Kidney (tissue), 14 donors: ENCODE results near the gene MDM2. TPM values are rescaled to one million over a fixed set of nuclear protein-coding genes. Genes with fewer than 3 reads are reported as not detected.

Experiments
- DNase-seq, 5 donors: peaks; one replicate each; pipeline ENCODE4 v3.0.0-alpha.2; 2013 to 2020
- FAIRE-seq: peaks from 2 replicates; lab custom pipeline; 2012; peaks lifted over from hg19 to GRCh38; lab: Jason Lieb, UNC
- H3K27ac ChIP-seq, 2 donors: one replicate each; pipeline ENCODE4 v1.7.0; 2013; ENCODE audit warnings: low read depth in 2 of 2, low read length in 2 of 2, inconsistent platforms in 1 of 2
- H3K27me3 ChIP-seq: one replicate; pipeline ENCODE4 v1.7.1; 2013; ENCODE audit warnings: low read length, inconsistent platforms; ENCODE audit not compliant: control insufficient read depth, insufficient read depth
- H3K36me3 ChIP-seq, 3 donors: one replicate each; pipeline versions ENCODE4 v1.7.0 to v1.7.1; 2013; ENCODE audit warnings: low read length in 3 of 3, control low read depth in 1 of 3, inconsistent platforms in 1 of 3; ENCODE audit not compliant: insufficient read depth in 3 of 3, control insufficient read depth in 2 of 3
- H3K4me1 ChIP-seq, 3 donors: one replicate each; pipeline versions ENCODE4 v1.7.0 to v1.7.1; 2013; ENCODE audit warnings: low read length in 3 of 3, inconsistent platforms in 1 of 3, low read depth in 1 of 3; ENCODE audit not compliant: control insufficient read depth in 2 of 3, insufficient read depth in 2 of 3
- H3K4me3 ChIP-seq, 3 donors: one replicate each; pipeline versions ENCODE4 v1.7.0 to v1.8.1; 2013; ENCODE audit warnings: low read length in 3 of 3, control low read depth in 1 of 3, inconsistent platforms in 1 of 3
- H3K9ac ChIP-seq, 3 donors: one replicate each; pipeline versions ENCODE4 v1.7.0 to v1.7.1; 2013; ENCODE audit warnings: low read length in 3 of 3, control low read depth in 1 of 3, inconsistent platforms in 1 of 3
- H3K9me3 ChIP-seq, 3 donors: one replicate each; pipeline versions ENCODE4 v1.7.0 to v1.7.1; 2013; ENCODE audit warnings: low read length in 3 of 3, control low read depth in 1 of 3, inconsistent platforms in 1 of 3; ENCODE audit not compliant: control insufficient read depth in 2 of 3, insufficient read depth in 1 of 3
- CTCF ChIP-seq: IDR thresholded peaks from 3 replicates; pipeline ENCODE4 v1.5.1; 2012; ENCODE audit warnings: mild to moderate bottlenecking, moderate library complexity, borderline replicate concordance; ENCODE audit not compliant: insufficient read depth; ENCODE audit errors: extremely low read depth
- intact Hi-C: fragments of 100-400 bp; cut with DNase I; formaldehyde crosslinking; loops from one replicate; pipeline ENCODE4 v1.11.1; 2022
- polyA plus RNA-seq: library from polyadenylated mRNA; stranded (reverse); fragments of 350-450 nt; fragmentation: Illumina TruSeq; extraction: RNeasy Lipid Tissue Mini Kit (QIAGEN cat#74804); gene quantifications from one replicate; pipeline ENCODE4 v1.2.3, GENCODE V29; 2014; ENCODE audit warnings: low read depth, low replicate concordance; ENCODE audit not compliant: insufficient read depth
- total RNA-seq: library from RNA; stranded (reverse); fragmentation: NEBNext Ultra II Directional; extraction: Animal tissue kit (Norgen Biotek cat#: 25700); gene quantifications from one replicate; pipeline ENCODE4 v1.2.1, GENCODE V29; 2021
- donor health status: control.
- donor health status: control.
- donor health status: control.
- donor health status: control.
- donor health status: control.
- donor health status: DM: yes; HTN: yes; CAD: no.
- donor health status: Normal renal cell carcinoma (clear cell type).

Gene MDM2
- total and polyA plus RNA-seq, 2 donors from 2014 or later = 38.5 to 103 TPM

DNA sequence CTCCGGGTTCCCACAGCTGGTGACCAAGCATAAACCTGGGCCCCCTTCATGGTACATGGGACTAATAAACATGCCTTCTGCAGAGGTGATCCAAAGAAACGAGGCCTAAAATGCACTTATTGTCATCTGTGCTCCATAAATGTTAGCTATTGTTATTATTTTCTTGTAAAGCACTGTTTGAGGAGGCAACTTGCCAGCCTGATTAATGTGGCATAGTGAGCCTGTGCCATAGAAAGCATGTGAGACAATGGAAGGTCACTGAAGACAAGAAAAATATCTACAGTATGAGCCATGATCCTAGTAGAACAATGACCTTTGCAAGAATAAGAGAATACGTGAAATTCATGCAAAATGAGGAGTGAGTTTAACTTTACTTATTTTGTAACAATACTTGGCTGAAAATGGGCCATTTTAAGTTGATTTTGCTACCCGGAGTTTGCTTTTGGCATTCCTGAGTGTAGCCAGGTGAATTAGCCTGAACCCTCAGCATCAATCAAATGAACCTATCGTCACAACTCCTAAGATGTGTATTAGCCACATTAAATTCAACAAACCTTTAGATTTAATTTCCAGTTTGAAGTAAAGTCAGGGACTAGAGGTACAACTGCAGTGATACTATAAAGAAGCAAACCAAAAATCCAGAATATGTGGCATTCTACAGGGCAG is 72.8 kb downstream of the MDM2 start:
- Histone ChIP-seq H3K36me3 (peaks cover 0 to 10% (median 6%) of the 10 kb centered on the region in 3 donors), H3K9ac (no peak overlapping the region), H3K27ac (no peak overlapping the region), H3K27me3 (no peaks in the 10 kb centered on the region), H3K9me3 (no peaks in the 10 kb centered on the region), H3K4me3 (no peak overlapping the region), H3K4me1 (no peaks in the 10 kb centered on the region)
- intact Hi-C loops = no loop called here
- no peak for TF ChIP-seq CTCF
- FAIRE-seq (no peak), DNase-seq (no peak)

GRCh38 chr12:68882251-68882964 is 74.4 kb downstream of the MDM2 start:
- DNase-seq (no peak), FAIRE-seq (no peak)
- intact Hi-C loops = no loop called here
- Histone ChIP-seq H3K36me3 (peaks cover 0 to 10% (median 6%) of the 10 kb centered on the region in 3 donors), H3K4me3 (no peak overlapping the region), H3K27me3 (no peaks in the 10 kb centered on the region), H3K9me3 (no peaks in the 10 kb centered on the region), H3K4me1 (no peaks in the 10 kb centered on the region), H3K27ac (no peak overlapping the region), H3K9ac (no peak overlapping the region)
- no peak for TF ChIP-seq CTCF

DNA sequence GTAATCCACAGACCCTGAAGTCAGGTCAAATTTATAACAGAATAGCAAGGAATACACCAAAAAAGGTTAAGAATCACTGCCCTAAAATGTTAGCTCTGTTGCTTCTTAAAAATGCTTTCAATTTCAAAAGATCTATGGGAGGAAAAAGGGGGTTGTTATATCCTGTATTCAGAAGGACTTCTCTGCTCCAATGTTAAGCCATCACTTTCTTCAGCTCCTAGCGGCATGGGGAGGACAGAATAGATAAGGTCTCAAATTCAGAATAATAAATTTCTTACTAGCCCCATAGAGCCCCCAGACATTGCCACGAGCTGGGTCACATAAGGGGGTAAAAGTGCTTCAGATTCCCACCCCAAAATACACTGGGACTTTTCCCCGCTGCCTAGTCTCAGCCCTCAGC is 75.2 kb downstream of the MDM2 start:
- DNase-seq (no peak), FAIRE-seq (no peak)
- Histone ChIP-seq H3K4me3 (no peak overlapping the region), H3K27ac (no peak overlapping the region), H3K36me3 (peaks cover 0 to 10% (median 6%) of the 10 kb centered on the region in 3 donors), H3K27me3 (no peaks in the 10 kb centered on the region), H3K9me3 (no peaks in the 10 kb centered on the region), H3K9ac (no peak overlapping the region), H3K4me1 (no peaks in the 10 kb centered on the region)
- intact Hi-C loops = no loop called here
- TF ChIP-seq CTCF = no peak
